ENCODE data around the gene SAFB.

The SAFB gene

GRCh38 chr19:5622465-5623396, at the start of gene SAFB, which contains the start of gene SAFB2:
SAFB (plus strand) TSS chr19:5623083; CDS start chr19:5623206, 123 bp downstream.
SAFB2 (minus strand) TSS chr19:5622776; CDS start chr19:5622715, 61 bp downstream.
- DNase-seq (ENCODE audit: low read depth in 2 of 2) = peak; percentile 98 to 99

GRCh38 chr19:5575590-5575989, 47.3 kb upstream of the SAFB start:
- no peak for DNase-seq (ENCODE audit: low read depth in 2 of 2)

- peak; percentile 31 to 62 for DNase-seq (ENCODE audit: low read depth in 2 of 2)
These were observed 44.6 kb upstream of the SAFB start for GRCh38 chr19:5578097-5578846.

GRCh38 chr19:5579286-5579685, 43.6 kb upstream of the SAFB start:
- DNase-seq (ENCODE audit: low read depth in 2 of 2) = no peak

GRCh38 chr19:5579697-5580096, 43.2 kb upstream of the SAFB start:
- no peak for DNase-seq (ENCODE audit: low read depth in 2 of 2)

GRCh38 chr19:5580161-5580571, 42.7 kb upstream of the SAFB start:
- DNase-seq (ENCODE audit: low read depth in 2 of 2) = no peak

- DNase-seq (ENCODE audit: low read depth in 2 of 2) = peak; percentile 11 to 35
These were observed 37.2 kb upstream of the SAFB start for GRCh38 chr19:5585461-5586299.

- DNase-seq (ENCODE audit: low read depth in 2 of 2) = no peak
These were observed 36.4 kb upstream of the SAFB start for GRCh38 chr19:5586300-5587070.

- no peak for DNase-seq (ENCODE audit: low read depth in 2 of 2)
These were observed 35.8 kb upstream of the SAFB start for GRCh38 chr19:5587071-5587455.

GRCh38 chr19:5587661-5588060, 35.2 kb upstream of the SAFB start:
- DNase-seq (ENCODE audit: low read depth in 2 of 2) = no peak

- DNase-seq (ENCODE audit: low read depth in 2 of 2) = no peak
These were observed 34.4 kb upstream of the SAFB start for GRCh38 chr19:5588441-5588840.

- DNase-seq (ENCODE audit: low read depth in 2 of 2) = no peak
These were observed 33.8 kb upstream of the SAFB start for GRCh38 chr19:5588906-5589676.

- DNase-seq (ENCODE audit: low read depth in 2 of 2) = no peak
These were observed 32.6 kb upstream of the SAFB start for GRCh38 chr19:5590151-5590864.

GRCh38 chr19:5590865-5591154, 32.1 kb upstream of the SAFB start:
- DNase-seq (ENCODE audit: low read depth in 2 of 2) = no peak

- no peak for DNase-seq (ENCODE audit: low read depth in 2 of 2)
These were observed 31.4 kb upstream of the SAFB start for GRCh38 chr19:5591476-5591875.

- DNase-seq (ENCODE audit: low read depth in 2 of 2) = no peak
These were observed 30.1 kb upstream of the SAFB start for GRCh38 chr19:5592531-5593342.

- DNase-seq (ENCODE audit: low read depth in 2 of 2) = no peak
These were observed 29.3 kb upstream of the SAFB start for GRCh38 chr19:5593343-5594255.

GRCh38 chr19:5594521-5594950, 28.3 kb upstream of the SAFB start:
- no peak for DNase-seq (ENCODE audit: low read depth in 2 of 2)
